Measurements from ENCODE around the gene UNC13A. TPM values are rescaled to one million over a fixed set of nuclear protein-coding genes. Genes with fewer than 3 reads are reported as not detected.
"Not testable (repeated sequence)": the region's sequence is repeated elsewhere in the genome, so short reads cannot be mapped to it uniquely, and the experiment has no call there.

The UNC13A gene
- total RNA-seq, 2 donors from 2014 or later: 1.3 to 2.6 TPM

DNA sequence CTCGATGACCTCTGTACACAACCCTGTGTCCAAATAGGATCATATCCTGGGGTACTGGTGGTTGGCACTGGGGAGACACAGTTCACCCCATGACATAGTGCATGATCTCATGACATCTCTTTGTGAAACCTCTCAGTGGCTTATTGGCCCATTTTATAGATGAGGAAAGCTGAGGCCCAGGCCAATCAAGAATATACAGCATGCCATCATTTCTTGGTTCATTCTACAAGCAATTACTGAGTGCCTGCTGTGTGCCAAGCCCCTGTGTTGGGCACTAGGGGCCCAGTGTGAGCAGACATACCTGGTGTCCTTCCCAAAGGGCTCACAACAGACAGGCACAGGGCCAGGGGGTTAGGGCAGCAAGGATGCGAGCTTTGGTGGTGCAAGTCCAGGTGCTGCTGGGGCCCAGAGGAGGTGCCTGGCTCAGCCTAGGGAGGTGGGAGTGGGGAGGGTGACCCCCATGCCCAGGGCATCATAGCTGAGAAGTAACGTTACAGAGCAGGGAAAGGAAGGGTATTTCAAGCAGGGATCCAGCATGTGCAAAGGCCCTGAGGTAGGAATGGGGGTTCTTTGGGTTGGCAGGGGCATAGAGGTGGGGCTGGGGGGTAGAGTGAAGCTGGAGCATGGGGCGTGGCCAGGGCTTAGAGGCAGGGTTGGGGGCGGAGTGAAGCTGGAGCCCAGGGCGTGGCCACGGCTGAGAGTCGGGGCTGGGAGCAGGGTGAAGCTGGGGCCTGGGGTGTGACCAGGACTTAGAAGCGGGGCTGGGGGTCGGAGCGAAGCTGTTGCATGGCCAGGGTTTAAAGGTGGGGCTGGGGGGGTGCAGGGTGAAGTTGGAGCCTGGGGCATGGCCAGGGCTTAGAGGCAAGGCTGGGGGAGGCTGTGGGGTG lies 112.0 kb downstream of the UNC13A start:
- Histone ChIP-seq H3K4me1 (no peaks in the 10 kb centered on the region), H3K4me3 (no peak overlapping the region), H3K36me3 (replicated peaks in 1 of 2; ENCODE audit: insufficient read depth in 1 of 2, low read depth in 2 of 2) (peaks cover 4 to 19% of the 10 kb centered on the region in 2 donors), H3K27me3 (no peaks in the 10 kb centered on the region), H3K9me3 (no peaks in the 10 kb centered on the region), H3K27ac (no peak overlapping the region)
- DNase-seq (no peak), ATAC-seq (no peak)
- 93 to 95% methylated on average over 10 of the region's 11 CpGs for WGBS, 2 donors
- TF ChIP-seq, protein P1, sequence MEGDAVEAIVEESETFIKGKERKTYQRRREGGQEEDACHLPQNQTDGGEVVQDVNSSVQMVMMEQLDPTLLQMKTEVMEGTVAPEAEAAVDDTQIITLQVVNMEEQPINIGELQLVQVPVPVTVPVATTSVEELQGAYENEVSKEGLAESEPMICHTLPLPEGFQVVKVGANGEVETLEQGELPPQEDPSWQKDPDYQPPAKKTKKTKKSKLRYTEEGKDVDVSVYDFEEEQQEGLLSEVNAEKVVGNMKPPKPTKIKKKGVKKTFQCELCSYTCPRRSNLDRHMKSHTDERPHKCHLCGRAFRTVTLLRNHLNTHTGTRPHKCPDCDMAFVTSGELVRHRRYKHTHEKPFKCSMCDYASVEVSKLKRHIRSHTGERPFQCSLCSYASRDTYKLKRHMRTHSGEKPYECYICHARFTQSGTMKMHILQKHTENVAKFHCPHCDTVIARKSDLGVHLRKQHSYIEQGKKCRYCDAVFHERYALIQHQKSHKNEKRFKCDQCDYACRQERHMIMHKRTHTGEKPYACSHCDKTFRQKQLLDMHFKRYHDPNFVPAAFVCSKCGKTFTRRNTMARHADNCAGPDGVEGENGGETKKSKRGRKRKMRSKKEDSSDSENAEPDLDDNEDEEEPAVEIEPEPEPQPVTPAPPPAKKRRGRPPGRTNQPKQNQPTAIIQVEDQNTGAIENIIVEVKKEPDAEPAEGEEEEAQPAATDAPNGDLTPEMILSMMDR (IDR thresholded peaks at IDR 0.05): no peak
- no peak for TF ChIP-seq POLR2A (IDR thresholded peaks at IDR 0.05)
- intact Hi-C loops (cut with DNase I): no loop called here

DNA sequence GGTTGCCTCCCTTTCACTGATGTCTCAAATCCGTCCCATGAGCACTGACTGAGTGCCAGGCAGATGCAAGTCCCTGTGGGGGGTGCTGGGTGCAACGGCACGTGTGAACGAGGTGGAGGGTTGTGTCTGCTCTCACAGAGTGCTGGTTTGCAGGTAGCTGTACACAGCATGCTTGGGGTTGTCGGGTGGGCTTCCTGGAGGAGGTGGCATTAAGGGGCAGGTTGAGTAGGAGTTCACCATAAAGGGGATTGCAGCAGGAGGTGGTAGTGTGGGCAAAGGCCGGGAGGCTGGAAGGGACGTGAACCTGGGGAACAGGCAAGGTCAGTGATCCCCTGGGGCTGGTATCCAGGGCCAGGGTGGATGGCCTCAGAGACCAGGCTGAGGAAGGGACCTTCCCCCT lies 115.5 kb downstream of the UNC13A start:
- H3K9me3 ChIP-seq: no peaks in the 10 kb centered on the region
- TF ChIP-seq, protein P1 (IDR thresholded peaks at IDR 0.05): no peak
- TF ChIP-seq POLR2A (IDR thresholded peaks at IDR 0.05): no peak
- H3K4me3 ChIP-seq: no peak overlapping the region
- H3K36me3 ChIP-seq (replicated peaks in 1 of 2; ENCODE audit: insufficient read depth in 1 of 2, low read depth in 2 of 2): peaks cover 12 to 25% of the 10 kb centered on the region in 2 donors
- no peak for ATAC-seq
- H3K4me1 ChIP-seq: no peaks in the 10 kb centered on the region
- no peak for DNase-seq
- intact Hi-C loops (cut with DNase I): no loop called here
- WGBS, 2 donors: 84 to 89% methylated on average over 7 of the region's 7 CpGs
- no peak overlapping the region for H3K27ac ChIP-seq
- H3K27me3 ChIP-seq: no peaks in the 10 kb centered on the region

DNA sequence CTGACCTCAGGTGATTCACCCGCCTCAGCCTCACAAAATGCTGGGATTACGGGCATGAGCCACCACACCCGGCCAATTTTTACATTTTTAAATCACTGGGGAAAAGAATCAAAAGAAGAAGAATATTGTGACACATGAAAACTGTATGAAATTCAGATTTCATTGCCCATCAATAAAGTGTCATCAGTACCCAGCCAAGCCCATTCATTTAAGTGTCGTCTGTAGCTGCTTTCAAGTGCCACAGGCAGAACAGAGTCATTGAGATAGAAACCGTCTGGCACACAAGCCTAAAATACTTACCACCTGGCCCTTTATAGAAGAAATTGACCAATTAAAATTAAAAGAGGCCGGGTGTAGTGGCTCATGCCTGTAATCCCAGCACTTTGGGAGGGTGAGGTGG lies 117.4 kb downstream of the UNC13A start:
- intact Hi-C loops (cut with DNase I): no loop called here
- TF ChIP-seq, protein P1 (IDR thresholded peaks at IDR 0.05): no peak
- no peak for TF ChIP-seq POLR2A (IDR thresholded peaks at IDR 0.05)
- ATAC-seq (no peak), DNase-seq (no peak)
- 90 to 96% methylated on average over 6 of the region's 6 CpGs for WGBS, 2 donors
- no peaks in the 10 kb centered on the region for H3K9me3 ChIP-seq
- no peak overlapping the region for H3K4me3 ChIP-seq
- H3K4me1 ChIP-seq: no peaks in the 10 kb centered on the region
- peaks cover 12 to 22% of the 10 kb centered on the region in 2 donors for H3K36me3 ChIP-seq (replicated peaks in 1 of 2; ENCODE audit: insufficient read depth in 1 of 2, low read depth in 2 of 2)
- H3K27ac ChIP-seq: no peak overlapping the region
- no peaks in the 10 kb centered on the region for H3K27me3 ChIP-seq

DNA sequence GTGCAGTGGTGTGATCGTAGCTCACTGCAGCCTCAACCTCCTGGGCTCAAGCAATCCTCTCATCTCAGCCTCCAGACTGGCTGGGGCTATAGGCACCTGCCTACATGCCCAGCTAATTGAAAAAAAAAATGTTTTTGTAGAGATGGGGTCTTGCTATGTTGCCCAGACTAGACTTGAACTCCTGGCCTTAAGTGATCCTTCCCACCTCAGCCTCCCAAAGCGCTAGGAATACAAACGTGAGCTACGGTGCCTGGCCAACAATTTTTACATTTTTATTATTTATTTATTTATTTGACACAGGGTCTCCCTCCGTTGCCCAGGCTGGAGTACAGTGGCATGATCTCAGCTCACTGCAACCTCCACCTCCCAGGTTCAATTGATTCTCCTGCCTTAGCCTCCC lies 117.9 kb downstream of the UNC13A start:
- DNase-seq; H3K4me3 ChIP-seq; ATAC-seq; intact Hi-C loops (cut with DNase I); H3K27ac ChIP-seq; H3K9me3 ChIP-seq; H3K27me3 ChIP-seq; H3K4me1 ChIP-seq: not testable (repeated sequence)
- H3K36me3 ChIP-seq (replicated peaks in 1 of 2; ENCODE audit: insufficient read depth in 1 of 2, low read depth in 2 of 2): peaks cover 12 to 21% of the 10 kb centered on the region in 2 donors
- 98% methylated on average over 5 of the region's 5 CpGs for WGBS, 2 donors

DNA sequence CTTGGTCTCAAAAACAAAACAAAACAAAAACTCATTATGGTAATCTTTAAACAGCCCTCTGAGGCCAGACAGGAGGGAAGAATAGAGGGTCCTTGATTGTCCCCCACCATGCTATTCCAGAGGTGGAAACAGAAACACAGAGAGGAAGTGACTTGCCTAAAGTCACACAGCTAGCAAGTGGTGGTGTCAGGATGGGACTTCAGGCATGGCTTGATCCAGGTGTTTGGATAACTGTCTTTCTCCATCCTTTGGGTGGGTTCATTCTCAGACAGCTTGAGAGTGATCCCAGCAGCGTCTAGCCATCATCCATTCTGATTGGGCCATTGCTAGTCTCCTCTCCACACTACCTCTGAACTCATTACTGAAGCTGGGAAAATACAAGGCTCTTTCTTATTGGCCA lies 120.2 kb downstream of the UNC13A start:
- WGBS, 2 donors: 100% methylated on average over 1 of the region's 1 CpG
- Histone ChIP-seq H3K27ac (no peak overlapping the region), H3K9me3 (no peaks in the 10 kb centered on the region), H3K27me3 (no peaks in the 10 kb centered on the region), H3K4me1 (no peaks in the 10 kb centered on the region), H3K36me3 (replicated peaks in 1 of 2; ENCODE audit: insufficient read depth in 1 of 2, low read depth in 2 of 2) (peaks cover 12 to 24% of the 10 kb centered on the region in 2 donors), H3K4me3 (no peak overlapping the region)
- no peak for ATAC-seq
- no peak for DNase-seq
- intact Hi-C loops (cut with DNase I): no loop called here
- TF ChIP-seq POLR2A (IDR thresholded peaks at IDR 0.05): no peak
- TF ChIP-seq, protein P1 (IDR thresholded peaks at IDR 0.05): no peak
